GM19035 (cell line): Measurements from ENCODE around the gene ABCF3.

Source experiments
- ATAC-seq: cut with Tn5 transposase; IDR thresholded peaks from one replicate; pipeline ENCODE4 v1.9.1; 2021; ENCODE audit not compliant: unreplicated experiment

The ABCF3 gene

DNA sequence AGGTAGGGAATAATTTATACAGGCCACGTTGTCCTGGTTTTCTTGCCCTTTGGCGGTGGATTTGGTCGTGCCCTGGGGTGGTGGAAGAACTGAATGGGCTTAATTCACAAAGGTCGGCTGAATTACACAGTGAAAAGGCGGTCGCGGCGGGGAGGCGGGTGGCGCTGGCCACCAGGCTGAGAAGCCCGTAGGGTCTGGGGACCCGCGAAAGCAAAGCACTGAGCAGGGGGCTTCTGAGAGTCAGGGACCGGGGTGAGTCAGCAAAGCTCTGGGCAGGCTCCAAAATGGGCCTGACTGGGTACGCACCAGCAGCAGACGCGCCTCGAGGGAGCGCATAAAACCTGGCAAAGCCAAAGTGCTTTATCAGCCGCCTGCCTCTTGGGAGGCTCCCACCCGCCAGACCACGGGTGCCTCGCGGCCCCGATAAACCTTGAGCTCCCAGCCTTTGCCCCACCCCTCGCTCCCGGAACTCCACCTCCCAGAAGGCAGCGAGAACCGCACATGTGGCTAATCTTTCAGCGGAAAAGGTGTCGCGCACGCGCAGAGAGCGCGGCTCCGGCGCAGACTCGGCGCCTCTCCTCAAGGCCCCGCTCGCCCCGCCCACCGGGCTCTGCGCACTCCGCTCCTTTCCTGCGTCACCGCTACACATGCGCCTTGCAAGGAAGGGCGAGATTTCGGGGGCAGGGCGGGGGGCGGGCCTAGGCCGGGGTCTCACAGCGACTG is 377 bp upstream of the ABCF3 start:
- ATAC-seq = peak; percentile 91

DNA sequence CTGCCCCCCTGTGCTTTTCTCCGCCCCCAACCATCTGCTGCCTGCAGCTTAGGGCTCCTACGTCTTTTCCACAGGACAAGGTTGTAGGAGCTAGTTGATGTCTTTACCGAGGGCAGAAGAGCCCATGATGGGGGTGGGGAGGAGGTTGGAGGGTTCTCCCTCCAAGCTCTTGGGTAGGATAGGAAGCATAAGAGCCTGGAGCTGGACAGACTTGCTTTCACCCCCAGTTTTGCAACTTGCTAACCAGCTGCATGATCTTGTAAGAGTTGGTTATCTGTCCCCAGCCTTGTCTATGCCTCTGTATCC is 856 bp downstream of the ABCF3 start:
- ATAC-seq = no peak

DNA sequence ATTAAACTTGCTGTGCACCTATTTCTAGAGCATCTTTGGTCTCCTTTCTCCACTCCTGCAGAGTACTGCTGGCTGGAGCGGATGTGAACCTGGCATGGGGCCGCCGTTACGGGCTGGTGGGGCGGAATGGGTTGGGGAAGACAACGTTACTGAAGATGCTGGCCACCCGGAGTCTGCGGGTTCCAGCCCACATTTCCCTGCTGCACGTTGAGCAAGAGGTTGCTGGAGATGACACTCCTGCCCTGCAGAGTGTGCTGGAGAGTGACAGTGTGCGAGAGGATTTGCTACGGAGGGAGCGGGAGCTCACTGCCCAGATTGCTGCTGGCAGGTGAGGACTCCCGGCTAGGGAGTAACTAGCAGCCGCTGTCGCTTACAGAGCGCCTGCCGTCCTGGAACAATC is 2.1 kb downstream of the ABCF3 start:
- no peak for ATAC-seq

DNA sequence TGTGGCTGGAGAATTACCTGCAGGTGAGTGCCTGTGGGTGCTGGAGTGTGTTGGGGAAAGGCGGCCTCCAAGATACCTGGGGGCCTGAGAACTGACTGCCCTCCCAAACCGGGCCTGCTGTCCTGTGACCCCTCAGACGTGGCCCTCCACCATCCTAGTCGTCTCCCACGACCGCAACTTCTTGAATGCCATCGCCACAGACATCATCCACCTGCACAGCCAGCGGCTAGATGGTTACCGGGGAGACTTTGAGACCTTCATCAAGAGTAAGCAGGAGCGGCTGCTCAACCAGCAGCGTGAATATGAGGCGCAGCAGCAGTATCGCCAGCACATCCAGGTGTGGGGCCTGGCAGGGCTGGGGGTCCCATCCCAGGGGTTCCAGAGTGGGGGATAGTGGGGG is 3.4 kb downstream of the ABCF3 start:
- no peak for ATAC-seq

DNA sequence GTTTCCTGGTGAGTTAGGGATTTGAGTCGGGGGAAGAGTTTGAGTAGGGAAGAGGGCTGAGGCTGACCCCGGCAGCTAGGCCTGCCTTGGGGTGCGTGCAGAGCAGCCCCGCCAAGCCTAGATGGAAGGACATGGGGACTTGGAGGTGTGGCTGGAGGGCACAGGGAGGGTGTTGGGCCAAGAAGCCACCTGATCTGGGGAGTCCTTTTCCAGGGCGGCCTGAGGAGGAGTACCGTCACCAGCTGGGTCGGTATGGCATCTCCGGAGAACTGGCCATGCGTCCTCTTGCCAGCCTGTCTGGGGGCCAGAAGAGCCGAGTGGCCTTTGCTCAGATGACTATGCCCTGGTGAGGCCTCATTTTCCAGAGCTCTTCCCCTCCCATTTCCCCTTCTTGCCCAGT is 6.9 kb downstream of the ABCF3 start:
- no peak for ATAC-seq

DNA sequence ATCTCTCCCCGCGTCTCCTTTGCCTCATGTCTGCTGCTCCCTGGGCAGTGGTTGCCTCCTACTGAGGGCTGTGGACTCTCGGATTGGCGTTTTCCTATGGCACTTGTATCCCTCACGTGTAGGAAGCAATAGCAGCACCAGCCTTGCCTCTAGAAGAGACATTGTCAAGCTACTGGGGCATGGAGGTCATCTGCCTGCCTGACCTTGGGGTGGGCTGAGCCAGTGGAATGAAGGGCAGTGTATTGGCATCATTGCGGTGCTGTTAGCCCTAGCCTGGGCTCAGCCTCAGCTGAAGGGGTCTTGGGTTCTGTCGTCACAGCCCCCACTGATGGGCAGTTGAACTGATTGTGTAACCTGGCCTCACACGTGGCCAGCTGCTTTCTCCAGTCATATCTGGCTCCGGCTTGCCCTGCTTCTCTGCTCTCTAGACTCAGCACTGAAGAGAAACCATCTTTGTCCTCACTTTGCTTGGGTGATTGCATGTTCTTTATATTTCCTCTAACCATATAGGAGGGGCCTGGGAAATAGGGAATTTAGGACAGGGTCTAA is 8.1 kb downstream of the ABCF3 start:
- no peak for ATAC-seq

DNA sequence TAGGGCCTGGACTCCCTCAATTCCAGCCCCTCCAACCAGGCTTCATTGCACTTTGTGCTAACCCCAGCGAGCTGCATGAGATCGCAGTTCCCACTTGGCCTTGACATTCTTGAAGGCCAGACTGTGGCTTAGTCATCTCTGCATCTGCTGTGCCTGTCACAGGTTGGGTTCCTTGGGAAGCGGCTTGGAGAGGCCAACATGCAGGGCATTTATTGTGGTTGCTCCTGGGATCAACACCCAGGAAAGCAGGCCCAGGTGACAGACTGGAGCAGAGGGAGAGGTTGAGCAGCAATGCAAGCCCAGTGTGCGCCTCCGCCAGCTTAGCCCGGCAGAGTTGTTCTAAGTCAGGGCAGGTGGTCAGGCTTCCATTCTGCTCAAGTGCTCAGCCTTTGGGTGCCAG is 10.5 kb downstream of the ABCF3 start:
- ATAC-seq = no peak

DNA sequence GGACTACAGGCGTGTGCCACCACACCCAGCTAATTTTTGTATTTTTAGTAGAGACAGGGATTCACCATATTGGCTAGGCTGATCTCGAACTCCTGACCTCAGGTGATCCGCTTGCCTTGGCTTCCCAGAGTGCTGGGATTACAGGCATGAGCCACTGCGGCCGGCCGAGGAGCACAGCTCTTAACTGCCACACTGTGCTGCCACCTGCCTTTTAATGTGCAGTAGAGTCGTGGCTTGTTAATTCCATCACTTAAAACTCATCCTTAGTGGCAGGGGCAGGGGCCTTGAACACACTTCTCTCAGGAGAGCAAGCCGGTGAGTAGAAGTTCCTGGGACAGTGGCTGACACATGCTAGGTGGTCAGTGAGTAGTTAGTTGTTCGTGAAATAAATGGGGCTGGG is 12.5 kb downstream of the ABCF3 start:
- no peak for ATAC-seq

DNA sequence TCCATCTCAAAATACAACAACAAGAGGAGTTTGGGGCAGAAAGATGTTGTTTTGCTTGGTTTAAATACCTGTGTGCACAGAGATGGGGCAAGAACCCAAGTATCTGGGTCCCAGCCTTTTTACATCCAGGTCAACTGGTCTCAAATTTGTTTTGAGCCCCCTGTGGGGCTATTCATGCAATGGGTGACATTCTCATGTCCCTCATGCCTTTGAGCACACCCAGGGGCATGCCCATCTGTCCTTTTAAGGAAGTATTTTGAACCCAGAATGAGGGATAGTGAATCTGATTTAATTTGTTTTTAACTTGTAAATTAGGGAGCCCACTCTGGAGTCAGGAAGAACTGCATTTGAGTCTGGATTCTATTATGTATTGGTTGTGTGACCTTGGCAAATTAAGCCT is 14.8 kb downstream of the ABCF3 start:
- no peak for ATAC-seq

DNA sequence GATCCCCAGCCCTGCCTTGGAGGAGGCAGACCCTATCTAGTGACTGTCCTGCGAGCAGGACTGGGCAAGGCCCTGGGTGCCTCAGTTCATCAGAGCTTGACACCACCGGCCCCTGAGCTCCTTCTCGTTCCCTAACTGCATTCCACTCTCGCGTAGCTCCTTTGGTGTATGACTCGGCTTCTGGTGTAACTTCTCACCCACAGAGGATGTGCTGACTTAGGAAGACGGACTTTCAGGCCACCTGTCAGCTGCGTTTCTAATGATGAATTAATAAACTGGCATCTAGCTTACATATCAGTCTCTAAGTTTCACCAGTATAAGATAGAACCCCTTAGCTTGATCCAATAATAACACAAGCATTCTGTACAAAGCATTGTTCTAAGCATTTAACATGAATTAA is 17.5 kb downstream of the ABCF3 start:
- no peak for ATAC-seq

DNA sequence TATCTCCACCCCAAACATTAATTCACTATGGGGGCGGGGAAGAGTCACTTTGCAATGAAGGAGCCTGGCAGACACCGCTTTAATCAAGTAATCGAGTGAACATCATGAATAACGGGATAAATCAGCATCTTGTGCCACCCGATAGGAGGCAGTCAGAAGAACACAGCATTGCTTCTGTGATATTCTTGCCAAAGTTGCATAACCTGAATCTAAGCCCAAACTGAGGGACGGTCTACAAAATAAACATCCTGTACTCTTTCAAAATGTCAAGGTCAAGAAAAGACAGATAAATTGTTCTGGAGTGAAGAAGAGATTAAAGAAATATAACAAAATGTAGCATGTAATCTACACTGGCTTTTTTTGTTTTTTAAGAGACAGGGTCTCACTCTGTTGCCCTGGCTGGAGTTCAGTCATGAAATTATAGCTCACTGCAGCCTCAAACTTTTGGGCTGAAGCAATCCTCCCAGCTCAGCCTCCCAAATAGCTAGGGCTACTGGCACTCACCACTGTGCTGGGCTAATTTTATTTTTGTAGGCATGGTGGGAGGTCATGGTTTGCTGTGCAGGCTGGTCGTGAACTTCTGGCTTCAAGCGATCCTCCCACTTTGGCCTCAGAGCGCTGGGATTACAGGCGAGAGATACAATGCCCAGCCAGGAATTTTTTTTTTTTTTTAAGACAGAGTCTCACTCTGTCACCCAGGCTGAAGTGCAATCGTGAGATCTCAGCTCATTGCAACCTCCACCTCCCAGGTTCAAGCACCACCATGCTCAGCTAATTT is 23.3 kb downstream of the ABCF3 start:
- no peak for ATAC-seq

DNA sequence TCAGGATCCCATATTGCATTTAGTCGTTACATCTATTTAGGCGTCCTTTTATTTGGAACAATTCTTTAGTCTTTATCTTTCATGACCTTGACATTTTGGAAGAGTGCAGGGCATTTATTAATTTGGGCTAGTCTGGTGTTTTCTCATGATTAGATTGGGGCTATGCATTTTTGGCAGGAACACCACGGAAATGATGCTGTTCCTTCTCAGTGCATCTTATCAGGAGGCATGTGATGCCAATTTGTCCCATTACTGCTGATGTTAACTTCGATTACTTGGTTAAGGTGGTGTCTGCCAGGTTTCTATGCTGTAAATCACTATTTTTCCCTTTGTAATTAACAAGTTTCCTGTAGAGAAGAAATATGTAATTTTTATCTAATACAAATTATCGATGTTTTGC is 25.3 kb downstream of the ABCF3 start:
- no peak for ATAC-seq

DNA sequence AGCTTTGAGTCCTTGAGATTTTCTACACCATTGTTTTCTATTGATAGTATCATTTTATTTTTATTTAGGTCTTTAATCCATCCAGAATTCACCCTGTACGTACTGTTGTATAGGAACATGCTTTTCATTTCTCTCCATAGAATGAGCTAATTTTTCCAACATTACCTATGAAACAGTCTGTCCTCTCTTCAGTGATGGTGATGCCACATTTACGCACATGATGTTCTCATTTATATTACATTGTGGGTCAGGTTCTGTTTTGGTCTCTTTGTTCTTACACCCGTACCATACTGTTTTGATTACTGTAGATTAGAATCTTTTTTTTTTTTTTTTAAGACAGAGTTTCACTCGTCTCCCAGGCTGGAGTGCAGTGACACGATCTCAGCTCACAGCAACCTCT is 25.7 kb downstream of the ABCF3 start:
- ATAC-seq = no peak

DNA sequence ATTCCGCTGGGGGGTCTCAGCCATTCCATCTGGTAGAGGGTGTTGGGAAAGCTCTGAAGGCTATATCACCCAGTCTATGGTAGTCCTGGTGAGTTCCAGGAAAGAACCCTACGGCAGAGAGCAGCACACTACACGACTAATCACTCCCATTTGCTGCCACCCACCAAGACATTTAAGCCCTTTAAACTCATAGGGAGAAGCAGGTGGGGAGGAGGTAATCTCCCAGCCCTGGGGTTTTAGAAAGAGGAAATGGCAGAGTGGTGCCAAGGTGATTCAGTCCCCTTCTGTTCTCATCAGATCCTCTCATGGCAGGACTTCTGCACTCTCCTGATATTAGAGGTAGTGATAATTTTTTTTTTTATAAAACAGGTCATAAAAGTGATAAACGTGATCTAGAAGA is 32.8 kb downstream of the ABCF3 start:
- no peak for ATAC-seq

DNA sequence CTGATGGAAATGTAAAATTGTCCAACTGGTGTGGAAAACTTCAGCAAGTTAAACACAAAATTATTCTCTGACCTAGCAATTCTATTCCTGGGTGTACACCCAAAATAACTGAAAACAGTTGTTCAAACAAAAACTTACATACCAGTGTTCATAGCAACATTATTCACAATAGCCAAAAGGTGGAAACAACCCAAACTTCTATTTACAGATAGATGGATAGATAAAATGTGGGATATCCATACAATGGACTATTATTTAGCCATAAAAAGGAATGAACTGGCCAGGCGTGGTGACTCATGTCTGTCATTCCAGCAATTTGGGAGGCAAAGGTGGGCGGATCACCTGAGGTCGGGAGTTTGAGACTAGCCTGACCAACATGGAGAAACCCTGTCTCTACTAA is 36.5 kb downstream of the ABCF3 start:
- no peak for ATAC-seq

DNA sequence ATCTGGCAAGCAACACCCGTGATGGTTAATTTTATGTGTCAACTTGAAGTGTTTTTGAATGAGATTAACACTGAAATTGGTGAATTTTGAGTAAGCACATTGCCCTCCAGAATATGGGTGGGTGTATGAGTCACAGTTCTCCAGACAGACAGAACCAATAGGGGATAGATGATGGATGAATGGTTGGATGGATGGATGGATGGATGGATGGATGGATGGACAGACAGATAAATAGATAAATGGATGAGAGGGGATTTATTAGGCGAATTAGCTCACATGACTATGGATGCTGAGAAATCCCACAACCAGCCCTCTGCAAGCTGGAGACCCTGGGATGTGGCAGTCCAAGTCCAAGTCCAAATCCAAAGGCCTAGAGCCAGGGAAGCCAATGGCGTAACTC is 37.9 kb downstream of the ABCF3 start:
- no peak for ATAC-seq

DNA sequence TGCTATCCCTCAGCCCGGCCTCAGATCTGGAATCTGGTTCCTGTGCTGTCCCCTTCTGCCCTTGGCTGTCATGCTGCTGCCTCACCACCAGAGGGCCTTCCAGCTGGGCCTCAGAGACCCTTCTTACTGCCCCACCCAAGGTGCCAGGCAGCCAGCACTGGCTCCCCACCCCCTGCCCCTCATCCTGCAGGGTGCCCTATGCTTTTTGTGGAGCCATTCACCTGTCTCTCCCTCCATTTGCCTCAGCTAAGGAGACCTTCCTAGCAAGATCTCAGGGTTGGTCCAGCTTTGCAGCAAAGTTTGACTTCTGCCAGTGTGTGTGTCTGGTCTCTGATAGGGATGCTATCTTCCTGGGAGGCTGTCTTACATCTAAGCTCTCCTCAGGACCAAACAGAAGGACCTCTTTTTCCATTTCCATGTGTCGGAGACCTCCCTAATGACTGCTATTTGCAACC is 41.5 kb downstream of the ABCF3 start:
- ATAC-seq = no peak

DNA sequence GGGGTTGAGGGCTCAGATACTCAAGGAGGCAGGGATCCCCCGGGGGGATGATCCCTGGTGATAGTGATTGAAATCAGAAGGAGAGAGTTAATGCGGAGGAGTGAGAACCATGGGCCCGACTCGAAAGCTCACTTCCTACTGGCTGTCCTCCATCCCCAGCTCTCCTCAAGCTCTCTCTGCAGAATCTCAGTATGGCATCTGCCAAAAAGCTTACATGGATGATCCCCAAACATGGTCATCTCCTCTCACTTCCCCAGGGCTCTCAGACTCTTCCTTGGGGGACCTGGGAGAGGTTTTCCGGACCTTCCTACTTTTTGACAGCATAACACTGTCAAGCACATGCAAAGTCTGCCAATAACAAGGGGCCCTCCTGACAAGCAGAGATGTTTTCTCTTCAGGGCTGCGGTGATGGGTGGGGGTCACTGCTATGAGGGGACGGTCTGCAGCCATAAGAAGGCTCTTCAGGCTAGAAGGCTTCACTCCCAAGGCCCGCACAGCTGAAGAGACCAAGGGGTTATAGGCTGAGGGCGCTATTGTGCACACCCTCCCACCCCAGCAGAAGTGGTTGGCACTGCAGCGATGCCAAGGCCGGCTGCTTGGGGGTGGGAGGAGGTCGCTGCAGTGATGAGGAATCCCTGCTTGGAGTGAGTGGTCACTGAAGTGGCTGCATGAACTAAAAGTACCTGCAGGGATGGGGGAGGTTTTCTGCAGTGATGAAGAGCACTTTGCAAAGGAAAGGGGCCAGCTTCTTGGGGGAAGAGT is 42.6 kb downstream of the ABCF3 start:
- no peak for ATAC-seq

DNA sequence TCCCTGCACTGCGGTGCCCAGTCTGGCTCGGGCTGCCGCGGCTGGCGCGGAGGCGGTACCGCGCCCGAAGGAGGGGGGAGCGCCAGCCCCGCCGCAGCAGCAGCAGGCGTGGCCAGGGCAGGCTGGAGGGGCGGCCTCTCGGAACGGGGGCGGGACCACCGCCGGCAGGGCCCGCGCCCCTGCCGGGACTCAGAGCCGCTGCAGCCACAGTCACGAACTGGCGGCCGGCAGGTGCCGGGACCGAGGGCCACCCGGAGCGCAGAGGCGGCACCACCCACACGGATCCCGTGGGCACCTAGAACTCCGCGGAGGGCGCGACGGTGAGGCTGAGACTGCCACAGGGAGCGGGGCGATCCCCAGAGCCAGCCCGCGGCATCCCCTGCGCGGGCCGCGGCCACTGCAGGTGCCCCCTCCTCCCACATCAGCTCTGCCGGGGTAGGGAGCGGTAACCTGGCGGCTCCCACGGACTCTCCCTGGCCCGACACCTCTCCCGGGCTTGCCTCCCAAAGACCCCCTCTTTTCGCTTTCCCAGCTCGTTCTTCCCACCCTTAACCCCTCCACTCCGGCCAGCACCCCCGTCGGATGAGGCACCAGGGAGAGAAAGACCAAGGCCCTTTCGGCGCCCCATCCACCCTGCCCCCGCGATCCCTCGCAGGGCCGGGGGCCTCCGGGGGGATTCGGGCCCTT is 43.5 kb downstream of the ABCF3 start, which contains the start of gene VWA5B2:
VWA5B2 (plus strand) TSS at position 192 of the 687 bp plus-strand sequence. CDS start 944 bp downstream, outside the sequence.
- ATAC-seq = peak; percentile 73

DNA sequence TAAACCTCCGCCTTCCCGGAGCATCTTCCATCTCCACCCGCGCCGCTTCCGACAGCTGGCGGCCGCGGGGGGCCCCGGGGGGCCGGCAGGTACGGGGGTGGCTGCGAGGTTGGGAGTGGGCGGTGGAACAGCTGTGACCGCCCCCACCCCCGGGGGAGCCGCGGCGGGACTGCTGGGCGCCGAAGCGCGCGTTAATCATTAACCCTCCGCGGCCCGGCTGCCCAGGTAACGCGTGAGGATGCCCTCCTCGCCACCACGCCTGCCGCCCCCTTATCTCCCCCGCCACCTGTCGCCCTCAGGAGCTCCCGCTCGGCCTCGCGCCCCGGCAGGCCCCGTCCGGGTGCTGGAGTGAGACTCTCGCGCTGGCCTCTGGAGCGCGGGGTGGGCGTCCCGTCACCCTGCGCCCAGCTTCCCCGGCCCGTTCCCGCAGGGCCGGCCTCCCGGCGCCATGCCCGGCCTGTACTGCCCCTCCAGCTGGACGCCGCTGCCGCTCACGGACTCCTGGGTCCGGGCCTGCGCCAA is 44.1 kb downstream of the ABCF3 start:
- ATAC-seq = no peak
